Upper lobe of right lung (tissue), 1 donor: Measurements from ENCODE around the gene GPAT2. TPM values are rescaled to one million over a fixed set of nuclear protein-coding genes. Genes with fewer than 3 reads are reported as not detected.
"Not testable (repeated sequence)": the region's sequence is repeated elsewhere in the genome, so short reads cannot be mapped to it uniquely, and the experiment has no call there.

Experiments used
- ATAC-seq: fragments of 200-7000 bp; cut with Tn5 transposase; one replicate; pipeline ENCODE4 v1.9.1; 2020; ENCODE audit warnings: mild to moderate bottlenecking, moderate library complexity
- DNase-seq: peaks from one replicate; pipeline ENCODE4 v3.0.0-alpha.2; 2020
- H3K27ac ChIP-seq: fragments of 200-600 bp; one replicate; pipeline ENCODE4 v1.8.0; 2022
- H3K27me3 ChIP-seq: fragments of 200-600 bp; one replicate; pipeline ENCODE4 v1.8.0; 2022; ENCODE audit warnings: mild to moderate bottlenecking
- H3K36me3 ChIP-seq: fragments of 200-600 bp; one replicate; pipeline ENCODE4 v1.8.0; 2022
- H3K4me1 ChIP-seq: fragments of 200-600 bp; one replicate; pipeline ENCODE4 v1.8.0; 2022
- H3K4me3 ChIP-seq: fragments of 200-600 bp; one replicate; pipeline ENCODE4 v1.8.0; 2022; ENCODE audit warnings: mild to moderate bottlenecking
- H3K9me3 ChIP-seq: fragments of 200-600 bp; one replicate; pipeline ENCODE4 v1.8.0; 2022
- intact Hi-C: fragments of 100-400 bp; cut with DNase I; formaldehyde crosslinking; loops from one replicate; pipeline ENCODE4 v1.11.0; 2022
- total RNA-seq: library from RNA; stranded (reverse); fragmentation: NEBNext Ultra II Directional; extraction: Animal tissue kit (Norgen Biotek cat#: 25700); gene quantifications from one replicate; pipeline ENCODE4 v1.2.1, GENCODE V29; 2021
- TF ChIP-seq, protein P1 (sequence below): fragments of 200-600 bp; IDR thresholded peaks from one replicate; pipeline ENCODE4 v1.8.0; 2022; ENCODE audit warnings: antibody characterized with exemption
- donor health status: DM: no; HTN: yes; CAD: no; lungs with severe emphysema.

GPAT2 gene
- total RNA-seq, 1 donor from 2014 or later = 3.2 TPM

DNA sequence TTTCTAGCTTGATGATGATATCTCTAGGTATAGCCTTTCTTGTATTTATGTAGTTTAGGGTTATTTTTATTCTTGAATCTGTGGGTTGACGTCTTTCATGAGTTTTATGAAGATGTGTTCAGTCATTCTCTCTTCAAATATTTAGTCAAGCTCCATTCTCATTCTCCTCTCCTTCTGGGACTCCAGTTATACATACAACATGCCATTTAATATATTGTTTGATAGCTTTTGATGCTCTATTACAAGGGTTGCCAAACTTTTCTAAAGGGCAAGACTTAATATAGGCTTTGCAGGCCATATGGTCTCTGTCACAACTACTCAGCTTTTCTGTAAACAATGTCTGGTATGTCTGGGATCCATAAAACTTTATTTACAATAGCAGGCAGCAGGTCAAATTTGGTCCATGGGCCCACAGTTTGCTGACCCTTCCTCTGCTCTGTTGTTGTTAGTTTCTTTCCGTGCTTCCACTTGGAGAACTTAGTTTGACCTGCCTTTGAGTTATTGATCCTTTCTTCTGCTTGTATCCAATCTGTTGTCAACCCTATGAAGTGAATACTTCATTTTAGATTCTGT is 40.6 kb upstream of the GPAT2 start:
- TF ChIP-seq, protein P1, sequence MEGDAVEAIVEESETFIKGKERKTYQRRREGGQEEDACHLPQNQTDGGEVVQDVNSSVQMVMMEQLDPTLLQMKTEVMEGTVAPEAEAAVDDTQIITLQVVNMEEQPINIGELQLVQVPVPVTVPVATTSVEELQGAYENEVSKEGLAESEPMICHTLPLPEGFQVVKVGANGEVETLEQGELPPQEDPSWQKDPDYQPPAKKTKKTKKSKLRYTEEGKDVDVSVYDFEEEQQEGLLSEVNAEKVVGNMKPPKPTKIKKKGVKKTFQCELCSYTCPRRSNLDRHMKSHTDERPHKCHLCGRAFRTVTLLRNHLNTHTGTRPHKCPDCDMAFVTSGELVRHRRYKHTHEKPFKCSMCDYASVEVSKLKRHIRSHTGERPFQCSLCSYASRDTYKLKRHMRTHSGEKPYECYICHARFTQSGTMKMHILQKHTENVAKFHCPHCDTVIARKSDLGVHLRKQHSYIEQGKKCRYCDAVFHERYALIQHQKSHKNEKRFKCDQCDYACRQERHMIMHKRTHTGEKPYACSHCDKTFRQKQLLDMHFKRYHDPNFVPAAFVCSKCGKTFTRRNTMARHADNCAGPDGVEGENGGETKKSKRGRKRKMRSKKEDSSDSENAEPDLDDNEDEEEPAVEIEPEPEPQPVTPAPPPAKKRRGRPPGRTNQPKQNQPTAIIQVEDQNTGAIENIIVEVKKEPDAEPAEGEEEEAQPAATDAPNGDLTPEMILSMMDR = no peak
- intact Hi-C loops = no loop called here

DNA sequence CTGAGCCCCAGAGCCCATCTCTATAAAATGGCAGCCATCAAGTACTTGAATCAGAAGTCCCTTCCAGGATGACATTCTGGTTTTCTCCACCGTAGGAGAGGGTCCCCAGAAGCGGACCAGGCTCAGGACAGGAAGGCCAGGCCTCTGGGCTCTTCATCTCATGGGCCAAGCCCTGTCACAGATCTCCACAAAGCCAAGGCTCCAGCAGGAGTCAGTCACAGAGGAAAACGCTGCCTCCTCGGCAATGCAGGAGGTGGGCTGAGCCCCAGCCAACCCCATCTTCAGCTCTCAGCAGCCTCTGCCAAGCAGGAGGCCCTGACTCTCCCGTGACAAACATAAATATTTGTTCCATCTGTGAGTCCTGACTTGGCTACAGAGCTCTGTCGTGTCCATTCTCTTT is 39.4 kb upstream of the GPAT2 start:
- ATAC-seq = no peak
- Histone ChIP-seq H3K27me3 (no peaks in the 10 kb centered on the region), H3K9me3 (no peaks in the 10 kb centered on the region), H3K27ac (no peak overlapping the region), H3K4me1 (no peaks in the 10 kb centered on the region), H3K4me3 (no peak overlapping the region), H3K36me3 (no peaks in the 10 kb centered on the region)
- DNase-seq = peak; percentile 54
- TF ChIP-seq, protein P1 = no peak
- intact Hi-C loops = no loop called here

More for the DNA sequence above, 40.6 kb upstream of the GPAT2 start:
- H3K4me1 ChIP-seq = no peaks in the 10 kb centered on the region
- H3K27ac ChIP-seq = no peak overlapping the region
- H3K4me3 ChIP-seq = no peak overlapping the region
- no peaks in the 10 kb centered on the region for H3K27me3 ChIP-seq
- no peaks in the 10 kb centered on the region for H3K9me3 ChIP-seq
- DNase-seq (no peak), ATAC-seq (no peak)
- H3K36me3 ChIP-seq = no peaks in the 10 kb centered on the region

DNA sequence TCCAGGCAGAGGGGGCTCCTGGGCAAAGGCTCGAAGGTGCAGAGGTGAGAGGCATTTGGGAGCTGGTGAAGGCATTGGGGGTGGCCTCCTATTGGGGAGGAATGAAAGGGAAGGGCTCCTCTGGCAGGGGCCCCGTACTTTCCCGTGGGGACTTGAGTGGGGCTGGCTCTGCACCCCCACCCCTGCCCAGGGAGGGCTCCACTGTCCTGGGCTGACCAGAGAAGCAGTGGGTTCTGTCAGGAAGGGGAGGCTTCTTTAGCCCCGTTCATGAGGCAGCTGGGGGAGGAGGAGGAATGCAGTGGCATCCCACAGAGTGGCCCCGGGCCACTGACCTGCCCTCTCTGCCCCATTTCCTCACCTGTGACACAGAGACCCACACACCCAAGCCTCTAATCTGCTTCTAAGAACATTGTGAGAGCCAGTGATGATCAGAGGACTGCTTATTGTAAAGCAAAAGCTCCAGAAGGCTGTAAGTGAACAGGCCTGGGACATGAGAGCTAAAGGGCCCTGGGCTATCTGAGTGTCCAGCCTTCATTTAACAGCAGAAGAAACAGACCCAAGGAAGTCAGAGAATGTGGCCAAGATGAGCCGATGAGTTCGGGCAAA is 38.6 kb upstream of the GPAT2 start:
- intact Hi-C loops = no loop called here
- DNase-seq (peak; percentile 53), ATAC-seq (peak; percentile 22)
- Histone ChIP-seq H3K27ac (no peak overlapping the region), H3K4me3 (no peak overlapping the region), H3K27me3 (no peaks in the 10 kb centered on the region), H3K9me3 (no peaks in the 10 kb centered on the region), H3K4me1 (no peaks in the 10 kb centered on the region), H3K36me3 (no peaks in the 10 kb centered on the region)
- TF ChIP-seq, protein P1 = no peak

DNA sequence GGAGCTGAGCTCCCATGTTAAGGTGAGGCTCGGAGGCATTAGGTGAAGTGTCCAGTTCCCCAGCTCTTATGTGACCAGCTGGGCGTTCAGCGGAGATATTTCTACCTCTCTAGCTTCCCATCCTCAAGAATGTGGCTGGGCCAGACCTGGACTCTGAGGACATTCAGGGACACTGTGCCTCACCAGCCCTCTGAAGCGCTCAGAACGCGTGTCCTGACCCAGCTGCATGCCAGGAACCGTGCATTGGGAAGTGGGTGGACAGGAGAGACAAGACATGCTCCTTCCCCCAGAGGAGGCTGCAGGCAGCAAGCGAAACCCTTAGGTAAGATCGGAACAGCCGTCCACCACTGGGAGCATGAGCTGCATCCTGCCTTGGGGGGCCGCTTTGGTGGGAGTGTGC is 38.0 kb upstream of the GPAT2 start:
- intact Hi-C loops = no loop called here
- Histone ChIP-seq H3K27me3 (no peaks in the 10 kb centered on the region), H3K36me3 (no peaks in the 10 kb centered on the region), H3K4me3 (no peak overlapping the region), H3K9me3 (no peaks in the 10 kb centered on the region), H3K27ac (no peak overlapping the region), H3K4me1 (no peaks in the 10 kb centered on the region)
- DNase-seq (peak; percentile 70), ATAC-seq (peak; percentile 84)
- TF ChIP-seq, protein P1 = no peak

DNA sequence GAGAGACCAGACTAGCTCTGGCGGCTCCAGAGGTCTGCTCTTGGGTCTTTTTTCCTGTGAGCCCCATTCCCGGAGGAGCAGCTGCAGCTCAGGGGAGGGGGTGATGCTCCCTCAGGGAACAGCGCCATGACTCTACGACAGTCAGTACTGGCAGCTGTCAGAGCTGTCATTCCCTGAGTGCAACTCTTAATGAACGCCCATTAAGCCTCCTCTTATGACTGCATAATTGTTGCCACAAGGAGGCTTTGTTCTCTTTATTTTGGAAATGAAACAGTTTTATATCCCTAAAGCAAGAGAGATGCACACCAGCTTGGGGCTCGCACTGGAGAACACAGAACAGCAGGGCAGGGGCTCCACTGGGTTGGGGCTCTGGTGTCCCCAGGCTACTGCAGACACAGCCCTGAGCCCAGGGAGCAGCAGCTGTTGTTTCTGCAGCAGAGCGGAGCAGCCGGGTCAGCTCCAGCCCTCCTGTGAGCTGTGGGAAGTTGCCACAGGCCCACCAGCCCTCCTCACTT is 37.3 kb upstream of the GPAT2 start:
- DNase-seq, H3K4me1 ChIP-seq, H3K9me3 ChIP-seq, H3K27me3 ChIP-seq, H3K36me3 ChIP-seq, H3K4me3 ChIP-seq, intact Hi-C loops, H3K27ac ChIP-seq, ATAC-seq: not testable (repeated sequence)

DNA sequence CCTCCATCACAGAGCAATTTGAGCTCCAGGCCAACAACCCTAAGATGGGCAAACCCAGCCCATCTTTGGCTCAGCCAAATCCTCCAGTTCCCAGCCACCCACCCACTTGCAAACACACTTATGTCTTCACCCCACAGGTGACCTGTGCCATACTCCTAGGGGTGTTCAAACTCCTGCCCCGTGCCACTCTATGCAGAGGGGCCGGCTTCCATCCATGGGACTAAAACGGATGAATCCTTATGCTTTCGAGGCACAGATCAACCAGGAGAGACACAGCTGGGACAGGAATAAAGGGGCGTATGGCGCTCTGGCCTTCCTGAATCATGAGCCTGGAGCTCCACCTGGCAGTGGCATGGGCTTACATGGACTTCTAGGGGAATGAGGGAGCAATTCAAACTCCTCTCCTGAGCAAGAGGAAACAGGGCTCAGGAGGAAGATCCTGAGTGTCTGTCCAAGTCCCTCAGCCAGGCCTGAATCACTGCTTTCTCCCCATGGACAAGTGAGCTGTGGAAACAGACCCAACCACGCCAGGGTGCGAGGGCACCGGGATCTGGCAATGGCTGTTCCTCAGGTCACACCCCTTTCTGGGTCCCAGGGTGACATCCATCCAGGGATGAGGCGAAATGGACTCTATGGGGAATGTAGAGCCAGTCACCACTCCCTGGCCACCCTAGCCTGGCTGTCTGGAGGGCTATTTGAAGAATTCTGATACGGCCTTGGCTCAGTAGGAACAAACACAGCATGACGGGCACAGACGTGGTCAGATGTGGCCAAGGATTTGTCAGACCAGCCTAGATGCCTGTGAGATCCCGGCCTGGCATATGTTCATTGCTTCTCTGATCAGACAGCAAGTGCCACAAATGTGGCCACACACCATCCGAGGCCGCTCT is 36.6 kb upstream of the GPAT2 start:
- DNase-seq, H3K36me3 ChIP-seq, H3K9me3 ChIP-seq, H3K27me3 ChIP-seq, intact Hi-C loops, H3K27ac ChIP-seq, ATAC-seq, H3K4me3 ChIP-seq, H3K4me1 ChIP-seq: not testable (repeated sequence)

DNA sequence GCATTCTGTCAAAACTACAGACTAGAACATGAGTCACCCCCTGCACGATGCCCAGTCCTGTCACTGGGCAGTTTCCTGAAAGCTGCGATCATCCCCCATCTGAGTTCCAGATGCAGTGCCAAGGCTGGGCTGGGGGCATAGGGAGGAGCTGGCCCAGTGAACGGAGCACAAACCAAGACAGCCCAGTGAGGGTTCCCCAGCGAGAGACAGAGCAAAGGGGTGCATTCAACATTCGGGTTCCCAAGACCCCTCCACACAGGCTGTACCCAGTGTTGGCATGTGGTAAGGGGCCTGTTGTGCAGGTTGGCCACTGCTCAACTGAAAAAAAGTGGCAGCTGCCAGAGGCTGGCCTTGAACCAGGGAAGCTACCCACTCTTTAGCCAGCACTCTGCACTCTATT is 35.6 kb upstream of the GPAT2 start:
- intact Hi-C loops, H3K4me3 ChIP-seq, DNase-seq, H3K27ac ChIP-seq, H3K4me1 ChIP-seq, H3K36me3 ChIP-seq, H3K27me3 ChIP-seq, ATAC-seq, H3K9me3 ChIP-seq: not testable (repeated sequence)

DNA sequence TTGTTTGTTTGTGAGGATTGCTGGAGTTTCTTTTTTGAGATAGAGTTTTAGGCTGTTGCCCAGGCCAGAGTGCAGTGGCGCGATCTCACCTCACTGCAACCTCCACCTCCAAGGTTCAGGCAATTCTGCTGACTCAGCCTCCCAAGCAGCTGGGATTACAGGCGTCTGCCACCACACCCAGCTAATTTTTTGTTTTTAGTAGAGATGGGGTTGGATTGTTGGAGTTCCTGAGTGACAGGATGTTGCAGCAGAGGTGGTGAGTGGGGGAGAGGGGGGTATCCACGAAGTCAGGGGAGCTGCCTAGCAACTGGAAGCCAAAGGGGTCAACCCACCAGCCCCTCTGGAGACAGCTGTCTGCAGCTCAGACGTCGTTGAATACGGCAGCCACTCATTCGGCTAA is 35.2 kb upstream of the GPAT2 start:
- ATAC-seq, H3K36me3 ChIP-seq, intact Hi-C loops, H3K4me3 ChIP-seq, H3K9me3 ChIP-seq, DNase-seq, H3K4me1 ChIP-seq, H3K27ac ChIP-seq, H3K27me3 ChIP-seq: not testable (repeated sequence)

DNA sequence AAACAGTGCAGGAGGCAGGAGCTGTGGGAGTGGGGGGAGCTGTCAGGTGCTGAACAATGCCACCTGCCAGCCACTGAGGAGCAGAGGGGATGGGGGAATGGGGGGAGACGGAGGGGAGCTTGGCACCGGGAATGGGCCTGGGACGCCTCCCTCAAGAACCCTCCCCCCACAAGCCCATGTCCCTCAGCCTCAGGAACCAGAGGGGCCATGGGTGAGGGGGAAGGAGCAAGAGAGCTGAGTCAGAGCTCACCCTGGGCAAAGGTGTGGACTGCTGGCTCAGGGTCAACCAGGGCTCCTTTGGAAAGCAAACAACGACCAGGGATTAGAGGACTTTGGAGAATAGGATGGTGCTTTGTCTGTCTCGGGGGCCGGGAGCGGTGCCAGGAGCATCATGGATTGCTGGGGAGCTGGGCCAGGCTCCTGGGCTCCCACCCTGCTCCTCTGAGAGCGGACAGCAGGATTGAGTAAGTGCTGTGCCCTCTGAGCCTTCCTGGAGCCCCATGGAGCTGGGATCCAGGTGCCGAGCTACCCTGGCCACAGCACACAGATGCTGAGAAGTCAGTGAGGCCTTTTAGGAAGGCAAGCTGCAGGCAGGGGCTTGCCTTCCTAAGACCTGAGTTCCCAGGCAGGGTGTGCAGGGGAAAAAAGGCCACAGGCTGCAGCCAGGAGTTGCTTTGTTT is 33.3 kb upstream of the GPAT2 start:
- ATAC-seq, H3K27me3 ChIP-seq, H3K4me3 ChIP-seq, H3K9me3 ChIP-seq, H3K27ac ChIP-seq, H3K36me3 ChIP-seq, intact Hi-C loops, H3K4me1 ChIP-seq: not testable (repeated sequence)
- peak; percentile 63 for DNase-seq
